HT-29 (cell line): ENCODE results near the gene TAF6L. TPM values are rescaled to one million over a fixed set of nuclear protein-coding genes. Genes with fewer than 3 reads are reported as not detected.
A peak's percentile ranks its signal among the peaks of the same experiment; 100 is the strongest.
"Not testable (repeated sequence)": the region's sequence is repeated elsewhere in the genome, so short reads cannot be mapped to it uniquely, and the experiment has no call there.

Experiments used
- DNase-seq: peaks from one replicate; pipeline ENCODE4 v3.0.0-alpha.2; 2015; ENCODE audit warnings: low spot score
- total RNA-seq: library from RNA; depleted of rRNA; stranded (reverse); fragments of >200 nt; shearing (Covaris generic); gene quantifications from 2 replicates; pipeline ENCODE4 v1.2.3, GENCODE V29; 2014; rRNA removed

TAF6L gene, protein sequence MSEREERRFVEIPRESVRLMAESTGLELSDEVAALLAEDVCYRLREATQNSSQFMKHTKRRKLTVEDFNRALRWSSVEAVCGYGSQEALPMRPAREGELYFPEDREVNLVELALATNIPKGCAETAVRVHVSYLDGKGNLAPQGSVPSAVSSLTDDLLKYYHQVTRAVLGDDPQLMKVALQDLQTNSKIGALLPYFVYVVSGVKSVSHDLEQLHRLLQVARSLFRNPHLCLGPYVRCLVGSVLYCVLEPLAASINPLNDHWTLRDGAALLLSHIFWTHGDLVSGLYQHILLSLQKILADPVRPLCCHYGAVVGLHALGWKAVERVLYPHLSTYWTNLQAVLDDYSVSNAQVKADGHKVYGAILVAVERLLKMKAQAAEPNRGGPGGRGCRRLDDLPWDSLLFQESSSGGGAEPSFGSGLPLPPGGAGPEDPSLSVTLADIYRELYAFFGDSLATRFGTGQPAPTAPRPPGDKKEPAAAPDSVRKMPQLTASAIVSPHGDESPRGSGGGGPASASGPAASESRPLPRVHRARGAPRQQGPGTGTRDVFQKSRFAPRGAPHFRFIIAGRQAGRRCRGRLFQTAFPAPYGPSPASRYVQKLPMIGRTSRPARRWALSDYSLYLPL
- 57.9 and 71.7 TPM in 2 replicates for total RNA-seq

DNA sequence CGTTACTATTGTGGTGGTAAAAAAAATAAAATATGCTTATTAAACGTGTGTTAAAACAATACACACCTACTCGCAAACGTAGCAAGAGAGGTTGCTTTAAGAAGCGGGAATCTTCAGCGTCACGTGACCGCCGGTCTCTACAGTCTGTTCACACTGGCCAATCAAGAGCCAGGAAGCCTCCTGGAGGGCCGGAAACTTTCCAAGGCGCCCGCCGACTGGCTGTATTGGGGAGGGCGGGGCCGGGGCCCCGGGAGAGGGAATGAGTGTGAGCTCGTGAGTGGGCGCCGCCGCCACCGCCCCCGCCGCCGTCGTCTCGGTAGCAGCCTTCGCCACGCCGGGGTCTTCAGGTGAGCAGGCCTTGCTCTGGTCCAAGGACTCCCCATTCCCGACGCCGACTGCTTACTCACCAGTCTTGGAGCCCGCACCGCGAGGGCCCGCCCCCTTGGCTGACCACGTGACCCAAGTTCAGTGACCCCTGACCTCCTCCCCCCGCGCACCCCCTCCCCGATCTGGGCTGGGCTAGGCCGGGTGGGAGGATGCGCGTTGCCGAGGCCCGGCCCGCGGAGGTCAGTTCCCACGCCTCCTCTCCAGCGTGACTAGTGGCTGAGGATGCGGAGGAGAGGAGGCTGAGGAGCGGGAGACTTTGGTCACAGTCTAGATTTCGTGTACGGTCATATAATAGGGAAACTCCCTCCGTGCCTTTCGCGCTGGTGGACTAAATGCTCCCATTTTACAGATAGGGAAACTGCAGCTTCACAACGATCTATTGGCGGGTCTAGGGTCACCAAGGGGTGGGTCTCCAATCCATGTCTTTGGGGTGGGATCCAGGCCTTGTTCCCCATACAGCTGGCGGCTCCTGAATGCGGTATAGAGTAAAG is at the start of gene TAF6L:
Gene TAF6L, plus strand, starts transcription at position 253 of the 878 bp plus-strand sequence. CDS start 4,388 bp downstream, outside the sequence.
- DNase-seq = peak; percentile 100

DNA sequence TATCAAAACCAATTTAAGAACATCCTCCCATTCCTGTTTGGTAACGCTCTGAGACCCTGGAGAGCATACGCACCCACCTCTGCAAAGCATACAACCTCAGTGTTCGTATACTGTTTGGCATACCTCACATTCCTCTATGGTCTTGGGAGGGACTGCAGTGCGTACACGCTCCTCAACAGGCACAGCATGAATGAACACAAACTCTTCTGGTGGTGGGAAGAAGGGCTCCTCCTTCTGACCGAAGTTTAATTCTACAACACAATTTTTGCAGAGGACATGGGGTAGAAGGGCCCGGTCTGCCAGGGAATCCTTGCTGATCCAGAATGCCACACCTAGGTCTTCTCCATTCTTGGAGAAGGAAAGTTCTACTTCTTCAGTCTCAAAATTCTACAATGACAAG is 49.2 kb upstream of the TAF6L start:
- no peak for DNase-seq

DNA sequence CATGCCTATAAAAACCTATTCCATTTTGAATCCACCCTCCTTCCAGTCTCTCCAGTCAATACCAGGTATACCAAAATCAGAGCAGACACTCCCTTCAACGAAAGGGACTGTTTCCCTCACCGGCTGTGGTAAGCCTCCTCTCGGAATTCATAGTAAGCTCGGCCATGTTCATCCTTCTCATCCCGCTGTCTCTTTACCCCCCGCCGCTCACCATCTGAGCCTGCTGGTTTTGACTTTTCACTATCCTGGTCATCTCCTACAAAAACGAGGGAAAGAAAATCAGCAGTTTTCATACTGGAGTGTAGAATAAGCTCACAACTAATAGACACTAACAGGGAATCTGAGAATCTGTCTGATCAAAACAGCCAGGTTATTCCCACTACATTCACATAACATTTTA is 47.0 kb upstream of the TAF6L start:
- no peak for DNase-seq

GRCh38 chr11:62725646-62726045 is 45.5 kb upstream of the TAF6L start:
- peak; percentile 59 for DNase-seq

DNA sequence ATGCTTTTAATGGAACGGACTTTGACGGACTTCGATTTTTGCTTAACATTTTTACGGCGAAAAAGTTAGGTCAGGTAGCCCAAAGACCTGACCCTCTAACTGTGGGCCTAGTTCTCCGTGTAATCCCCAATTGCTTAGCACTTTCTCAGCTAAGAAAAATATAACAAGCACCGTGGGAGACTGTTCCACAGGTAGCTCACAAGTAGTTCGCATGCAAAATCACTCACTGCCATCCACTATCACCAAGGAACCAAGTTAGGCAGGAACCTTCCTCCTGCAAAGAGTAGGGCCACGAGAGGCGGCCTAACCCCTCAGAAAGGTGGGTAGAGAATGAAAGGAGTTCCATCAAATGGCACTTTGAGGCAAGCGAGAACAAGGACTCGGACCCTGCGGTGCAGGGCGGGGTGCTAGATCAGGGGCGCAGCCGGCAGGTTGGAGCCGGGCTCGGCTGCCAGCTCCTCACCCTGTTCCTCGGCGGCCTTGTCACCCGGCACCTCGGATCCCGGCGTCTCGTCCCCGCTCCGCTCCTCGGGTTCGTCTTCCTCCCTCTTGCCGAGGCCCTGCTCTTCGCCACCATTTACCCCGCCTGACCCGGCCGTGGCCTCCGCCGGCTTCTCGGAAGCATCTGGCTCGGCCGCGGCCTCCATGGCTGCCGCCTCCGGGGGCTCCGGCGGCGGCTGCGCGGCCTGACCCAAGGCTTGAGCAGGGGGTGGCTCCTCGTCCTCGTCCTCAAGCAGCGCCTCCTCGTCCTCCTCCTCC is 44.9 kb upstream of the TAF6L start:
- DNase-seq = peak; percentile 39

DNA sequence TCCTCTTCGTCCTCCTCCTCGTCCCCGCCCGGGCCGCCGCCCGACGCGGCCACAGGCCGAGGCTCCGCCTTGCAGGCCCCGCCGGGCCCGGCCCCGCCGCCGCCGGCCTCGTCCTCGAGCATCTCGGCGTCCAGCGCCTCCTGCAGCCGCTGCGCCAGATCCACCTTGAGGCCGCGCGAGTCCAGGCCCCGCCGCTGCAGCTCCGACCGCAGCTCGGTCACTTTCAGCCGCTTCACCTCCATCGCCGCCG is 44.4 kb upstream of the TAF6L start:
- DNase-seq = no peak

DNA sequence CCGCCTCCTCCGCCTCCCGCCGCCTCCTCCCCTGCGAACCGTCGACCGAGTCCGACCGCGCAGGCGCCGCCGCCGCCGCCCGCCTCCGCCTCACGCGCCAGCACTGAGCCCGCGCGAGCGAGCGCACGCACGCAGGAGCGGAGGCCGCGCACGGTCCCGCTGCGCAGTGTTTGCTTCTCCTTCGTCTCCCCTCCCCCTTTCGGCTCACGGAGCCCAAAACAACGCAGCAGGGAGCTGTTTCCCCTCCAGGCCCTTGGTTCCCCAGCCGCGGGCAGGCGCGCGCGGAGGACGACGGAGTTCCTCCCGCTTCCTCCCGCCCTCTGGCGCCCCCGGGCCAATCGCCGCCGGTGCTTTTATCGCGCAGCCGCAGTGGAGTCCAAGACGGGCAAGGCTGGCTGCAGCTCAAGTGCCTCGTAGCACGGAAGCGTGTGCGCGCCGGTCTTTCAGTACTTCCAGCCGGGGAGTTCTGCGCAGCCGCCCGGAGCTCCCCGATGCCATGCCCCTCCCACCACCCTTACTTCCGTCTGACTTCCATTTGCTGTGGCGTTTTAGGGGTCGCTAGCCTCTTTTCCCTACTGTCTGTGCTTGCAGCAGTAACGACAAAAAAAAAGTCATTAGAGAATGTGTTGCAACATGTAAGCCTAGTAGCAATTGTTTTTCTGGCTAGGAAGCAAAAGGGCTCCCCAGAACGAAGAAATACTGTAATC is 43.9 kb upstream of the TAF6L start, which contains the start of gene HNRNPUL2:
Gene HNRNPUL2, minus strand, starts transcription at position 293 of the 707 bp plus-strand sequence. CDS start 301 bp downstream, outside the sequence.
- DNase-seq = peak; percentile 100

DNA sequence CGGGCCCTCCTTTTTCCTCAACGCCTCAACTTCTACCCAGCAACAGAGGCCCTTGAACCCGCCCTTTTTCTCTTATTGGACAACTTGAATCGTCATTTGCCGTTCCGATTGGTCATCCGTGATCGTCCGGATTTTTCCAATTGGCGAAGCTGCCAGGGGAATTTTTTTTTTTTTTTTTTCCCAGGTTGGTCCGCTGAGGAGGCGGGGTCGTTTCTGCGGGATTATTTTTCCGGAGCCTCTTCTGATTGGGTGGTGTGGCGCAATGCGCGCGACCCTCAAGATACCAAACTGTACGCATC is 43.4 kb upstream of the TAF6L start:
- peak; percentile 100 for DNase-seq

DNA sequence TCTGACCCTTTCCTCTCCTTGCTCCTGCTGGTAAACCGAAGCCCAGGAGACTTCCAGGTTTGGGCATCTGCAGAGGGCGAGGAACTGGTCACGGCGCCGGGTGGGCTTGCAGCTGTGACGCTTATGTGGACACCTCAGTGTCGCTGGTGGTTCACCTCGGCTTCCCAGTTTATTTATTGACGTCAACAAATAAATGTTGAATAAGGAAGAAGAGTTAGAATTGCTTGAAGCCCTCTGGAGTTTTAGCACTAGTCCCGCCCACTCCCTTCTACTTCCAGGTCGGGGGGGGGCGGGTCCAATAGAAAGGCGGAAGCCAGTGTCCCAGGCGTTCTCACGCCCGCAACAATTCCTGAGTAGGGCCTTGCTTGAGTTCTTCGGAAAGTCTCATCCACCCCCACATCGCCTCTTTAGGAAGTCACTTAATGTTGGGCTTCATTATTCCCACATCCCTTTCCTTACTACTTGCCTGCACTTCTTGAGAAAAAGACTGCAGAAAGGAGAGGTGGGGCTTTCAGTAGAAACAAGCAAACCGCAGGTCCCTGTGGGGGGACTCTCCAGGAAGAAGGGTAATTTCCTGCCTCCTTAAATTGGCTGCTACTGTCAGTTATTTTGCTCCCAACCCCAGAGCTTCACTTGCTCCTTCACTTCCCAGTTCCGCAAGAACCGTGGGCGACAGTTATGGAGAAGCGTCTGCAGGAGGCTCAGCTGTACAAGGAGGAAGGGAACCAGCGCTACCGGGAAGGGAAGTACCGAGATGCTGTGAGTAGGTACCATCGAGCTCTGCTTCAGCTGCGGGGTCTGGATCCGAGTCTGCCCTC is 42.8 kb upstream of the TAF6L start, which contains the start of gene TTC9C:
Gene TTC9C, plus strand, starts transcription at position 316 of the 818 bp plus-strand sequence. Its CDS starts 363 bp downstream, at position 679.
- DNase-seq = peak; percentile 95

- DNase-seq = not testable (repeated sequence)
Measured at GRCh38 chr11:62730076-62730475, 41.1 kb upstream of the TAF6L start.

DNA sequence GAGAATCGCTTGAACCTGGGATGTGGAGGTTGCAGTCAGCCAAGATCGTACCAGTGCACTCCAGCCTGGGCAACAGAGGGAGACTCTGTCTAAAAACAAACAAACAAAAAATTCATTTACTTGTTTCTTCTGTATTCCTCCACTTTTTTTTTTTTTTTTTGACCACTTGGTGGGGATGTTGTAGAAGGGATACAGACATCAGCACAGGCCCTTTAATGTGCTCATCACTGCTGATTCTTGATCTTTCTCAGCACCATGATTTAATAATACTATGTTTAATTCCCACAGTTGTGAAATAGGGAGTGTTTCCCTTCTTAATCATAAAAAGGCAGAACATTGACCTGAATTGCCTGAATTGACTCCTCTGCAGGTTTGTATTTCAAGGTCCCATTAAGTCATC is 38.4 kb upstream of the TAF6L start:
- peak; percentile 30 for DNase-seq

DNA sequence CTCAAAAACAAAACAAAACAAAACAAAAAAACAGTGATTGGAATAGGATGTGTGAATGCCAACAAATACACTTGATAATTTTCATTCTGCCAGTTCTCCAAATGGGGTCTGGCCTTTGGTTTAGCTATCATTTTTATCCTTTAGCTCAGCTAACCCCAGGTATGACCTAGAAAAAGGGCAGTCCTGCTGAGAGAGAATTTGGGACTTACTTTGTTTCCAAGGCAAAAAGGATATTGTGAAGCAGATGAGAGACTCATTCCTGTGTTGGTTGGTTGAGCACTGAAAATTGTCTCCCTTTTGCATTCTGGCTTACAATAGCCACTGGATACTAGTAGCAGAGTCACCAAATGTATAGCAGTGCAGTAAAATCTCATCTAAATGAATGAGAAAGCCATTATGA is 34.0 kb upstream of the TAF6L start:
- no peak for DNase-seq

DNA sequence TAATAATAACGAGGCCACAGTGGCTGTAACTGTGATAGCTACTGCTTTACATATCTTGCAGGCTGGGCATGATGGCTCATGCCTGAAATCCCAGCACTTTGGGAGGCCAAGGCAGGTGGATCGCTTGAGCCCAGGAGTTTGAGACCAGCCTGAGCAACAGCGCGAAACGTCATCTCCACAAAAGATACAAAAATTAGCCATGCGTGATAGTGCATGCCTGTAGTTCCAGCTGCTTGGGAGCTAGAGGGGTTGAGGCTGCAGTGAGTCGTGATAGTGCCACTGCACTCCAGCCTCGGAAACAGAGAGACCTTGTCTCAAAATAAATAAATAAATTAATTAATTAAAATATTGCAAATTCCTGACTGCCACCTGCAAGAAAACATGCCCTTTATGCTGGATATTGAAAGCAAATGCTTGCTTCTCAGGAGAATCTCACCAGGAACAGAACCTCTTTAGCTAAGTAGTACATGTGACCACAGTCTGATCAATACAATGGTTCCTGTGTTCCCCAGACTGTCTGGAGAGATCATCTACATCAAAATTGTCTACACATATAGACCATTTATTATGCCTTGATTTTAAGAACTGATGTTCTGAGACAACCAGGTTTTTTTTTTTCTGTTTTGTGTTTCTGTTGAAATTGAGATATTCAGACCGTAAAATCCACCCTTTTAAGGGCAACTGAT is 23.6 kb upstream of the TAF6L start:
- no peak for DNase-seq

GRCh38 chr11:62749931-62750330 is 21.3 kb upstream of the TAF6L start:
- not testable (repeated sequence) for DNase-seq

DNA sequence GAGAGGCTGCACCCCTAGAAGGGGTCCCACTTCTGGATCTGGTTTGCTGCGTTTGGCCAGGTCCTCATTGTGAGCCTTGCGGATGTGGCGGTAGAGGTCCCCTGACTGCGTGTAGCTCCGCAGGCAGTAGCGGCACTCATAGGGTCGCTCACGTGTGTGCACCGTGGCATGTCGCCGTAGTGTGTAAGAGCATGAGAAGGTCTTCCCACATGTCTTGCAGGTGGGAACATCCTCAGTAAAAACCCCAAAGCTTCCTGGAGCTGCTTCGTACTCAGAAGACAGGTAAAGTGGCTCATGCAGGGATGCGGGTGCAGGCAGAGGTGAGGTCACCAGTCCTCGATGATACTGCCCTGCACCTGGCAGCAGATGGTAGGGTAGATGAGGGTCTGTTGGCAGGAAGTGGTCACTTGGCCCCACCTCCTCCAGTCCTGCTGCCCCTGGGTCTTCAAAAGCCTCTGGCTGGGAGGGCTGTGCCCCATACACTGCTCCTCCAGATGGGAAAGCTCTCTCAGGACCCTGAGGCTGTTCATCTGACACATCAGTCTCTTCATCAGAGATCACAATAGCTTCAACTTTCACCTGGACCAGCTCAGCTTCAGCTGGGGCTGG is 18.9 kb upstream of the TAF6L start:
- DNase-seq = no peak

- DNase-seq = no peak
Measured at GRCh38 chr11:62752994-62753735, 18.0 kb upstream of the TAF6L start.

- DNase-seq = peak; percentile 100
Measured at GRCh38 chr11:62753736-62754603, 17.2 kb upstream of the TAF6L start, which contains the start of gene ZBTB3. Gene ZBTB3 (minus strand): TSS chr11:62754160. CDS start chr11:62753664, 496 bp downstream.
